Smooth muscle cell of trachea (primary cell): ENCODE data around the gene PRORP. TPM values are rescaled to one million over a fixed set of nuclear protein-coding genes. Genes with fewer than 3 reads are reported as not detected.

Experiments
- total RNA-seq: library from RNA; depleted of rRNA; stranded (reverse); fragments of >200 nt; gene quantifications from 2 replicates; pipeline ENCODE4 v1.2.1, GENCODE V29; 2014

Gene PRORP
- 16.0 and 38.8 TPM in 2 replicates for total RNA-seq

GRCh38 chr14:35121887-35122695, at the start of gene PRORP, which contains the start of gene PPP2R3C:
Gene PRORP, plus strand, starts transcription at chr14:35122552. Its CDS starts 694 bp downstream, at chr14:35123246.
Gene PPP2R3C, minus strand, starts transcription at chr14:35121990. Its CDS starts 31 bp downstream, at chr14:35121959.

Other genes with a start within 250 kb of the PRORP start
- 18.9 and 23.7 TPM in 2 replicates for gene BAZ1A, start 247.2 kb upstream of the PRORP start, total RNA-seq
- 71.3 and 110 TPM in 2 replicates for gene SRP54, start 139.6 kb upstream of the PRORP start, total RNA-seq
- 28.1 and 44.9 TPM in 2 replicates for gene FAM177A1, start 76.3 kb upstream of the PRORP start, total RNA-seq
- gene PPP2R3C, start 562 bp upstream of the PRORP start, total RNA-seq, result 34.6 and 46.8 TPM in 2 replicates
- 186 and 296 TPM in 2 replicates for gene PSMA6, start 169.8 kb downstream of the PRORP start, total RNA-seq